Measurements from ENCODE around the gene SECTM1.

The SECTM1 gene

GRCh38 chr17:82297714-82298537 lies 35.6 kb downstream of the SECTM1 start:
- no peak for DNase-seq

GRCh38 chr17:82297280-82297713 lies 36.3 kb downstream of the SECTM1 start:
- no peak for DNase-seq

GRCh38 chr17:82296511-82297279 lies 36.9 kb downstream of the SECTM1 start:
- DNase-seq: no peak

- DNase-seq: no peak
Measured at GRCh38 chr17:82295472-82295814, 38.1 kb downstream of the SECTM1 start.

- DNase-seq: no peak
Measured at GRCh38 chr17:82294064-82294773, 39.3 kb downstream of the SECTM1 start.

GRCh38 chr17:82292251-82293154 lies 41.1 kb downstream of the SECTM1 start:
- peak; percentile 99 for DNase-seq

GRCh38 chr17:82291582-82292250 lies 41.9 kb downstream of the SECTM1 start:
- no peak for DNase-seq

- no peak for DNase-seq
Measured at GRCh38 chr17:82287868-82288801, 45.4 kb downstream of the SECTM1 start.

GRCh38 chr17:82287013-82287867 lies 46.3 kb downstream of the SECTM1 start:
- DNase-seq: no peak

GRCh38 chr17:82285141-82285540 lies 48.4 kb downstream of the SECTM1 start:
- no peak for DNase-seq

GRCh38 chr17:82283208-82283749 lies 50.3 kb downstream of the SECTM1 start:
- DNase-seq: peak; percentile 33

- no peak for DNase-seq
Measured at GRCh38 chr17:82282239-82283207, 51.0 kb downstream of the SECTM1 start.

- DNase-seq: no peak
Measured at GRCh38 chr17:82281502-82282238, 51.9 kb downstream of the SECTM1 start.

GRCh38 chr17:82281076-82281475 lies 52.5 kb downstream of the SECTM1 start:
- DNase-seq: no peak

GRCh38 chr17:82280537-82280936 lies 53.0 kb downstream of the SECTM1 start:
- DNase-seq: no peak

- no peak for DNase-seq
Measured at GRCh38 chr17:82278786-82279391, 54.7 kb downstream of the SECTM1 start.

GRCh38 chr17:82278308-82278707 lies 55.3 kb downstream of the SECTM1 start:
- DNase-seq: no peak

All from NCI-H1694 (cell line).